ENCODE data around the gene TDO2. TPM values are rescaled to one million over a fixed set of nuclear protein-coding genes. Genes with fewer than 3 reads are reported as not detected.
"Not testable (repeated sequence)": the region's sequence is repeated elsewhere in the genome, so short reads cannot be mapped to it uniquely, and the experiment has no call there.

The TDO2 gene
- total RNA-seq, 1 experiment from 2014 or later, result 2.0 TPM

DNA sequence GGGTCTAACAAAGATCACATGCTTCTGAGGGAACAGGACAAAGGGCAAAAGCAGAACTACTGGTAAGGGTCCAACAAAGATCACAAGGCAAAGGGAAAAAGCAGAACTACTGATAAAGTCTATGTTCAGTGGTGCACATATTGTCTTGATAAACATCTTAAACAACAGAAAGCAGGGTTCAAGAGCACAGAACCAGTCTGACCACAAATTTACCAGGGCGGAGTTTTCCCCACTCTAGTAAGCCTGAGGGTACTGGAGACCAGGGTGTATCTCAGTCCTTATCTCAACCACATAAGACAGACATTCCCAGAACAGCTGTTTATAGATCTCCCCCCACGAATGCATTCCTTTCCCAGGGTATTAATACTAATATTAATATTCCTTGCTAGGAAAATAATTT is 5.1 kb upstream of the TDO2 start:
- DNase-seq; H3K9ac ChIP-seq (ENCODE audit: low read length); H3K4me2 ChIP-seq (ENCODE audit: low read depth, low read length, poor library complexity, severe bottlenecking); H2AFZ ChIP-seq (ENCODE audit: low read length); H3K4me3 ChIP-seq (ENCODE audit: low read length); H3K9me3 ChIP-seq (ENCODE audit: low read length); H3K27ac ChIP-seq (ENCODE audit: low read length); H3K79me2 ChIP-seq (ENCODE audit: low read length); H3K27me3 ChIP-seq (ENCODE audit: low read length); H3K9me2 ChIP-seq (replicated peaks; ENCODE audit: insufficient read depth, low read length); H4K20me1 ChIP-seq (ENCODE audit: insufficient read depth, low read depth, low read length); H3K36me3 ChIP-seq (ENCODE audit: insufficient read depth, low read length); H3K4me1 ChIP-seq (ENCODE audit: low read length): not testable (repeated sequence)

GRCh38 chr4:155899891-155900290 is 3.6 kb upstream of the TDO2 start:
- Histone ChIP-seq H2AFZ (ENCODE audit: low read length) (no peak overlapping the region), H3K27me3 (ENCODE audit: low read length) (no peaks in the 10 kb centered on the region), H3K36me3 (ENCODE audit: insufficient read depth, low read length) (no peaks in the 10 kb centered on the region), H3K4me2 (ENCODE audit: low read depth, low read length, poor library complexity, severe bottlenecking) (no peak overlapping the region), H3K9me3 (ENCODE audit: low read length) (no peaks in the 10 kb centered on the region), H3K9ac (ENCODE audit: low read length) (no peak overlapping the region), H3K4me3 (ENCODE audit: low read length) (no peak overlapping the region), H3K9me2 (replicated peaks; ENCODE audit: insufficient read depth, low read length) (no peaks in the 10 kb centered on the region), H3K79me2 (ENCODE audit: low read length) (no peaks in the 10 kb centered on the region), H4K20me1 (ENCODE audit: insufficient read depth, low read depth, low read length) (no peaks in the 10 kb centered on the region), H3K4me1 (ENCODE audit: low read length) (peaks cover 14% of the 10 kb centered on the region), H3K27ac (ENCODE audit: low read length) (no peak overlapping the region)
- no peak for DNase-seq

DNA sequence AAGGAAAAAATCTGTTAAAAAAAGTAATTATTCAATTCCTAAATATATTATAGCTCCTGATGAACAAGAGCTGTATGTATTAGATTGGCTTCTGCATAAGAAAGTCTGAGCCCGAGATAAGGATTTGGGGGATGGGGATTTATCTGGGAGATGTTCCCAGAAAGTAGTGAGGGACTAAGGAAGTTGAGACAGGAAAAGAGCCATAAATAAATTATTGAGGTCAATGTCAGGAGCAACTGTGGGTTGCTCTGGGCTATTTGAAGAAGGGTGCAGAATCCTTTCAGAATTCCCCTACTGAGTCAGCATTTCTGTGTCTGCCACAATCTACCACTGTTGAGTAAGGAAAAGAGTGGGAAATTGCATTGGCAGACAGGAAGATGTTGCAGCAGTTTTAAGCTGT is 3.1 kb upstream of the TDO2 start:
- H3K9ac ChIP-seq (ENCODE audit: low read length), result no peak overlapping the region
- no peak overlapping the region for H3K4me2 ChIP-seq (ENCODE audit: low read depth, low read length, poor library complexity, severe bottlenecking)
- H3K27me3 ChIP-seq (ENCODE audit: low read length), result no peaks in the 10 kb centered on the region
- no peaks in the 10 kb centered on the region for H3K9me2 ChIP-seq (replicated peaks; ENCODE audit: insufficient read depth, low read length)
- H3K4me3 ChIP-seq (ENCODE audit: low read length), result no peak overlapping the region
- H3K79me2 ChIP-seq (ENCODE audit: low read length), result no peaks in the 10 kb centered on the region
- H3K4me1 ChIP-seq (ENCODE audit: low read length), result peaks cover 14% of the 10 kb centered on the region
- no peak overlapping the region for H3K27ac ChIP-seq (ENCODE audit: low read length)
- H2AFZ ChIP-seq (ENCODE audit: low read length), result no peak overlapping the region
- H3K36me3 ChIP-seq (ENCODE audit: insufficient read depth, low read length), result no peaks in the 10 kb centered on the region
- no peak for DNase-seq
- H3K9me3 ChIP-seq (ENCODE audit: low read length), result no peaks in the 10 kb centered on the region
- no peaks in the 10 kb centered on the region for H4K20me1 ChIP-seq (ENCODE audit: insufficient read depth, low read depth, low read length)

- peaks cover 14% of the 10 kb centered on the region for H3K4me1 ChIP-seq (ENCODE audit: low read length)
- H3K4me2 ChIP-seq (ENCODE audit: low read depth, low read length, poor library complexity, severe bottlenecking), result no peak overlapping the region
- no peaks in the 10 kb centered on the region for H3K36me3 ChIP-seq (ENCODE audit: insufficient read depth, low read length)
- no peak overlapping the region for H3K9ac ChIP-seq (ENCODE audit: low read length)
- H3K9me3 ChIP-seq (ENCODE audit: low read length), result no peaks in the 10 kb centered on the region
- H3K79me2 ChIP-seq (ENCODE audit: low read length), result no peaks in the 10 kb centered on the region
- H3K4me3 ChIP-seq (ENCODE audit: low read length), result no peak overlapping the region
- no peak overlapping the region for H2AFZ ChIP-seq (ENCODE audit: low read length)
- peak; percentile 55 for DNase-seq
- no peaks in the 10 kb centered on the region for H3K9me2 ChIP-seq (replicated peaks; ENCODE audit: insufficient read depth, low read length)
- H4K20me1 ChIP-seq (ENCODE audit: insufficient read depth, low read depth, low read length), result no peaks in the 10 kb centered on the region
- no peaks in the 10 kb centered on the region for H3K27me3 ChIP-seq (ENCODE audit: low read length)
- H3K27ac ChIP-seq (ENCODE audit: low read length), result no peak overlapping the region
Measured at GRCh38 chr4:155901013-155901412, 2.5 kb upstream of the TDO2 start.

DNA sequence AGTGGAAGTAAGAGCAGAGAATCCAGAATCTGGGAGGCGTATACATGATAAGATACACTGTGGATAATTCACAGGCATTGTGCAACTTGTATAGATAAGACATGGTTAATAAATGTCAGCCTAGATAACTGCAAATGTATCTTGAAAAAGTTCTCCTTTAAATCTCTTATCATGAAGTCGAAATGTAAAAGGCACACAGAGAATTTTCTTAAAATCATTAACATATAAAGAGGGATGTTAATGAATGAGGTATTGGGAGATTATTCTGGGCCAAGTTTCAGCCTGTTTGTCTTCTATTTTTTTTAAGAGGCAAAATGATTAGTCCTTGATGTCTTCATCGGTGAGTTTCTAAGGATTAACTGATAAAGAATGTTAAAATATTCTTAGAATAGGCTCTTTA is 835 bp downstream of the TDO2 start:
- H2AFZ ChIP-seq (ENCODE audit: low read length), result no peak overlapping the region
- no peak overlapping the region for H3K27ac ChIP-seq (ENCODE audit: low read length)
- no peaks in the 10 kb centered on the region for H3K9me3 ChIP-seq (ENCODE audit: low read length)
- H3K4me1 ChIP-seq (ENCODE audit: low read length), result peaks cover 23% of the 10 kb centered on the region
- no peaks in the 10 kb centered on the region for H3K27me3 ChIP-seq (ENCODE audit: low read length)
- no peak overlapping the region for H3K4me3 ChIP-seq (ENCODE audit: low read length)
- H4K20me1 ChIP-seq (ENCODE audit: insufficient read depth, low read depth, low read length), result no peaks in the 10 kb centered on the region
- H3K9ac ChIP-seq (ENCODE audit: low read length), result no peak overlapping the region
- H3K36me3 ChIP-seq (ENCODE audit: insufficient read depth, low read length), result no peaks in the 10 kb centered on the region
- H3K79me2 ChIP-seq (ENCODE audit: low read length), result no peaks in the 10 kb centered on the region
- no peaks in the 10 kb centered on the region for H3K9me2 ChIP-seq (replicated peaks; ENCODE audit: insufficient read depth, low read length)
- H3K4me2 ChIP-seq (ENCODE audit: low read depth, low read length, poor library complexity, severe bottlenecking), result no peak overlapping the region
- DNase-seq, result no peak

DNA sequence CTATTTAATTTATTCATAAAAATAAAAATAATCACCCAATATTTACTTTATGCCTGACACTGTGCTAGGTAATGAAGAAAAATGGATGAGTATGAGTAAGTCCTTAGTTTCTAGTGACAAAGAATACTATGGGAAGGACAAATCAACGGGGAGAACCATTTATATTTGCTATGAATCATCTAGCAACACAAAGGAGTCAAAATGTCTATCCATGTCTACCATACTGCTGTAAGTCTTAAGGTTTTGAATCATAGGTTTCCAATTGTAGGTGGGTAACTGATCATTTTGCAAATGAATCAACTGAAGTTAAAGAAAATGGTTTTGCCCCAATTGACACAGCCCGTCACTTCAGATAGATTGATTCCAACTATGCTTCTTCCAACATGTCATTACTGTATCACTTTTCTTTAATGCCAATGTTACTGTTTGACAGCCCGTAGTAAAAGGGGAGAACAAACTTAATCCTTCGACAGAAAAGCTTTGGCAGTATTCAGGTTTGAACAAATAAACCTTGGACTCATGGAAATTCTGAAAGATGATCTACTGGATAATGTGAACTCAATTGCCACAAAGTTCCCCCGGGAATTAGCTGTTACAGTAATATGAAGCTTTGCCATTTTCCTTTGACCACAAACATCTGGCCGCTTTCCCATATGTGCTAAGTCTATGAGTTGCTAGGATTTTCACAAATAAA is 3.2 kb downstream of the TDO2 start:
- Histone ChIP-seq H3K36me3 (ENCODE audit: insufficient read depth, low read length) (no peaks in the 10 kb centered on the region), H3K79me2 (ENCODE audit: low read length) (no peaks in the 10 kb centered on the region), H3K9me2 (replicated peaks; ENCODE audit: insufficient read depth, low read length) (no peaks in the 10 kb centered on the region), H3K27ac (ENCODE audit: low read length) (no peak overlapping the region), H3K4me1 (ENCODE audit: low read length) (peaks cover 14% of the 10 kb centered on the region), H4K20me1 (ENCODE audit: insufficient read depth, low read depth, low read length) (no peaks in the 10 kb centered on the region), H2AFZ (ENCODE audit: low read length) (no peak overlapping the region), H3K9me3 (ENCODE audit: low read length) (no peaks in the 10 kb centered on the region), H3K4me2 (ENCODE audit: low read depth, low read length, poor library complexity, severe bottlenecking) (no peak overlapping the region), H3K27me3 (ENCODE audit: low read length) (no peaks in the 10 kb centered on the region), H3K4me3 (ENCODE audit: low read length) (no peak overlapping the region), H3K9ac (ENCODE audit: low read length) (no peak overlapping the region)
- no peak for DNase-seq

GRCh38 chr4:155907556-155907955 is 4.1 kb downstream of the TDO2 start:
- Histone ChIP-seq H3K79me2 (ENCODE audit: low read length) (no peaks in the 10 kb centered on the region), H3K9me3 (ENCODE audit: low read length) (no peaks in the 10 kb centered on the region), H3K36me3 (ENCODE audit: insufficient read depth, low read length) (no peaks in the 10 kb centered on the region), H3K27ac (ENCODE audit: low read length) (no peak overlapping the region), H3K9me2 (replicated peaks; ENCODE audit: insufficient read depth, low read length) (no peaks in the 10 kb centered on the region), H3K4me3 (ENCODE audit: low read length) (no peak overlapping the region), H3K9ac (ENCODE audit: low read length) (no peak overlapping the region), H2AFZ (ENCODE audit: low read length) (no peak overlapping the region), H3K4me1 (ENCODE audit: low read length) (peaks cover 14% of the 10 kb centered on the region), H3K4me2 (ENCODE audit: low read depth, low read length, poor library complexity, severe bottlenecking) (no peak overlapping the region), H3K27me3 (ENCODE audit: low read length) (no peaks in the 10 kb centered on the region), H4K20me1 (ENCODE audit: insufficient read depth, low read depth, low read length) (no peaks in the 10 kb centered on the region)
- DNase-seq, result no peak

DNA sequence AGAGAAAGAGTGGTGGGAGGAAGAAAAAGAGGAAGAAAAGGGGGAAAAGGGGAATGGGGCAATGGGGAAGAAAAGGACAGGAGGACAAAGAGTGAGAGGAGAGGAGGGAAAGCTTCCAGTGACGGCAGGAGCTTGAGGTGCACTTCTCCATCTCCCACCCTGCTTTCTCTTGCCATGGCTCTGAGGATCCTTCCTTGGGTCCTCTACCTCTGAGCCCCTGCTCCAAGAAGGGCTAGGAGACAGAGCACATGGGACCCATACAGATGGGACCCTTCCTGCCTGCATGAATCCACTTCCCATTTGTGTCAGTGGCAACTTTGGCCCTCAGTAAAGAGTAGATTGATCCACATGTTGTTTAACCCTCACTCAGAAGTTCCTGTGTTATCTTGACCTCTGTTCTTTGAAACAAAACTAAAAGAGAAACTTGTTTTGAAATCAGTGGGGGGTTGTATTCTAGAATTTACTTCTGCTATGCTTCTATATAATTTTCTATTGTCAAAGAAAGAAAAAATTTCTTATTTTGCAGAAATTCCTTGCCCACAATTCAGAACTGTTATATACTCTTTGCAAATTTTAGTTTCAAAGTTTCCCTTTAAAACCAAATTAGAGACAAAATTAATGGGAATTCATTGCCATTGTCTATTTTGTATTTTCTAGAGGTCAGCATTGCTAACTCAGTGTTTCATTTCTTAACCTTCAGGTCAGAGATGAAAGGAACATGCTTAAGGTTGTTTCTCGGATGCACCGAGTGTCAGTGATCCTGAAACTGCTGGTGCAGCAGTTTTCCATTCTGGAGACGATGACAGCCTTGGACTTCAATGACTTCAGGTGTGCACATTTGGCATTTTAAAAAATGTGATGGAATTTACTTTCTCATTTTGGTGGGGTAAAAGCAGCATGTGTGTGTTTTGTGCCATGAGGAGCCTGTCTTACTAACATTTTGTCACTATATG is 5.0 kb downstream of the TDO2 start:
- no peak overlapping the region for H3K4me3 ChIP-seq (ENCODE audit: low read length)
- no peak overlapping the region for H3K9ac ChIP-seq (ENCODE audit: low read length)
- no peaks in the 10 kb centered on the region for H3K9me2 ChIP-seq (replicated peaks; ENCODE audit: insufficient read depth, low read length)
- H3K4me2 ChIP-seq (ENCODE audit: low read depth, low read length, poor library complexity, severe bottlenecking), result peak overlapping the region; percentile 18
- H3K9me3 ChIP-seq (ENCODE audit: low read length), result no peaks in the 10 kb centered on the region
- H3K27ac ChIP-seq (ENCODE audit: low read length), result no peak overlapping the region
- H3K79me2 ChIP-seq (ENCODE audit: low read length), result no peaks in the 10 kb centered on the region
- H2AFZ ChIP-seq (ENCODE audit: low read length), result no peak overlapping the region; the same call in 1 of the 2 replicates
- H3K27me3 ChIP-seq (ENCODE audit: low read length), result no peaks in the 10 kb centered on the region
- H3K36me3 ChIP-seq (ENCODE audit: insufficient read depth, low read length), result no peaks in the 10 kb centered on the region
- DNase-seq, result no peak
- H4K20me1 ChIP-seq (ENCODE audit: insufficient read depth, low read depth, low read length), result no peaks in the 10 kb centered on the region
- peaks cover 12% of the 10 kb centered on the region for H3K4me1 ChIP-seq (ENCODE audit: low read length)

All from Karpas-422 (cell line).